H9 (cell line): ENCODE data around the gene CMSS1. TPM values are rescaled to one million over a fixed set of nuclear protein-coding genes. Genes with fewer than 3 reads are reported as not detected.

Experiments used
- DNase-seq: peaks from one replicate; pipeline ENCODE4 v3.0.0-alpha.2; 2017
- H2AFZ ChIP-seq: one replicate; pipeline ENCODE4 v1.6.1; 2013; ENCODE audit warnings: mild to moderate bottlenecking, low read length, control low read depth, moderate library complexity
- H2AK5ac ChIP-seq: 2 replicates; pipeline ENCODE4 v1.6.1; 2013; ENCODE audit warnings: low read length, control low read depth, mixed read lengths; ENCODE audit not compliant: insufficient read length
- H2BK120ac ChIP-seq: one replicate; pipeline ENCODE4 v1.6.1; 2013; ENCODE audit warnings: low read depth, mild to moderate bottlenecking, low read length, control low read depth, inconsistent platforms; ENCODE audit not compliant: poor library complexity, severe bottlenecking
- H2BK12ac ChIP-seq: 2 replicates; pipeline ENCODE4 v1.6.1; 2013; ENCODE audit warnings: low read length, control low read depth, mixed read lengths, low read depth; ENCODE audit not compliant: insufficient read length
- H2BK15ac ChIP-seq: 2 replicates; pipeline ENCODE4 v1.6.1; 2013; ENCODE audit warnings: low read depth, low read length, control low read depth
- H2BK20ac ChIP-seq: one replicate; pipeline ENCODE4 v1.6.1; 2013; ENCODE audit warnings: low read depth, mild to moderate bottlenecking, low read length, control low read depth, inconsistent platforms; ENCODE audit not compliant: poor library complexity, severe bottlenecking
- H2BK5ac ChIP-seq: 2 replicates; pipeline ENCODE4 v1.6.1; 2013; ENCODE audit warnings: low read length, control low read depth, mixed read lengths; ENCODE audit not compliant: insufficient read length
- H3K14ac ChIP-seq: 2 replicates; pipeline ENCODE4 v1.6.1; 2013; ENCODE audit warnings: low read length, control low read depth; ENCODE audit not compliant: insufficient read depth
- H3K18ac ChIP-seq: 2 replicates; pipeline ENCODE4 v1.6.1; 2013; ENCODE audit warnings: low read depth, mild to moderate bottlenecking, mixed read lengths, low read length, control low read depth; ENCODE audit not compliant: insufficient read length
- H3K23ac ChIP-seq: 2 replicates; pipeline ENCODE4 v1.6.1; 2013; ENCODE audit warnings: low read length, control low read depth, mixed read lengths, low read depth; ENCODE audit not compliant: insufficient read length
- H3K23me2 ChIP-seq: 2 replicates; pipeline ENCODE4 v1.6.1; 2013; ENCODE audit warnings: low read depth, mild to moderate bottlenecking, mixed read lengths, low read length, control low read depth; ENCODE audit not compliant: insufficient read length, poor library complexity, severe bottlenecking
- H3K27ac ChIP-seq: 2 replicates; pipeline ENCODE4 v1.5.1; 2013; ENCODE audit warnings: low read length, control low read depth, mixed read lengths, low read depth; ENCODE audit not compliant: insufficient read length
- H3K27me3 ChIP-seq: 2 replicates; pipeline ENCODE4 v1.6.1; 2013; ENCODE audit warnings: low read length, control low read depth, inconsistent platforms; ENCODE audit not compliant: insufficient read depth
- H3K4ac ChIP-seq: 2 replicates; pipeline ENCODE4 v1.6.1; 2013; ENCODE audit warnings: low read depth, mild to moderate bottlenecking, control low read depth, inconsistent platforms, low read length, moderate library complexity
- H3K4me1 ChIP-seq: 2 replicates; pipeline ENCODE4 v1.6.1; 2013; ENCODE audit warnings: low read length, control low read depth, inconsistent platforms; ENCODE audit not compliant: insufficient read depth
- H3K4me2 ChIP-seq: 2 replicates; pipeline ENCODE4 v1.6.1; 2013; ENCODE audit warnings: low read length, control low read depth, mixed read lengths; ENCODE audit not compliant: insufficient read length, insufficient read depth
- H3K56ac ChIP-seq: 2 replicates; pipeline ENCODE4 v1.6.1; 2013; ENCODE audit warnings: low read depth, mild to moderate bottlenecking, mixed read lengths, low read length, control low read depth; ENCODE audit not compliant: insufficient read length
- H3K79me1 ChIP-seq: 2 replicates; pipeline ENCODE4 v1.6.1; 2013; ENCODE audit warnings: low read depth, mild to moderate bottlenecking, moderate library complexity, low read length, control low read depth, inconsistent platforms; ENCODE audit not compliant: insufficient read depth, poor library complexity, severe bottlenecking
- H3K79me2 ChIP-seq: 2 replicates; pipeline ENCODE4 v1.6.1; 2013; ENCODE audit warnings: low read length, control low read depth, inconsistent platforms; ENCODE audit not compliant: insufficient read depth
- H3K9ac ChIP-seq: 2 replicates; pipeline ENCODE4 v1.6.1; 2013; ENCODE audit warnings: low read length, control low read depth, mixed read lengths; ENCODE audit not compliant: insufficient read length; ENCODE audit errors: extremely low read depth
- H3K9me3 ChIP-seq: one replicate; pipeline ENCODE4 v1.6.1; 2013; ENCODE audit warnings: low read depth, low read length, inconsistent platforms; ENCODE audit not compliant: control insufficient read depth
- H3T11ph ChIP-seq: one replicate; pipeline ENCODE4 v1.6.1; 2013; ENCODE audit warnings: mild to moderate bottlenecking, low read length, control low read depth, inconsistent platforms
- H4K20me1 ChIP-seq: one replicate; pipeline ENCODE4 v1.6.1; 2013; ENCODE audit not compliant: control insufficient read depth, insufficient read length, insufficient read depth
- H4K5ac ChIP-seq: 2 replicates; pipeline ENCODE4 v1.6.1; 2013; ENCODE audit warnings: low read depth, mild to moderate bottlenecking, mixed read lengths, low read length, control low read depth; ENCODE audit not compliant: insufficient read length
- H4K8ac ChIP-seq: replicated peaks from 2 replicates; pipeline ENCODE4 v1.6.1; 2013; ENCODE audit warnings: low read length, control low read depth, mixed read lengths, low read depth; ENCODE audit not compliant: insufficient read length
- H4K91ac ChIP-seq: 2 replicates; pipeline ENCODE4 v1.6.1; 2013; ENCODE audit warnings: low read depth, mild to moderate bottlenecking, moderate library complexity, mixed read lengths, low read length, control low read depth; ENCODE audit not compliant: insufficient read length
- H3K27ac Mint-ChIP-seq, 3 experiments: 2 replicates in 2 of 3; 3 replicates in 1 of 3; pipeline ENCODE4 v1.8.0; 2020 to 2021; ENCODE audit warnings: mixed read lengths in 3 of 3, mild to moderate bottlenecking in 1 of 3, moderate library complexity in 1 of 3
- H3K27me3 Mint-ChIP-seq: 2 replicates; pipeline ENCODE4 v1.8.0; 2021; ENCODE audit warnings: low read depth, mild to moderate bottlenecking, moderate library complexity, mixed read lengths
- H3K36me3 Mint-ChIP-seq, 3 experiments: 2 replicates in 2 of 3; 3 replicates in 1 of 3; pipeline ENCODE4 v1.8.0; 2020 to 2021; ENCODE audit warnings: low read depth in 3 of 3, mixed read lengths in 3 of 3; ENCODE audit not compliant: insufficient read depth in 1 of 3
- H3K4me1 Mint-ChIP-seq, 2 experiments: 2 replicates each; pipeline ENCODE4 v1.8.0; 2020; ENCODE audit warnings: mixed read lengths in 2 of 2
- H3K4me3 Mint-ChIP-seq, 2 experiments: 2 replicates in 1 of 2; 3 replicates in 1 of 2; pipeline ENCODE4 v1.8.0; 2020 to 2021; ENCODE audit warnings: mild to moderate bottlenecking in 2 of 2, mixed read lengths in 2 of 2, moderate library complexity in 1 of 2
- H3K9me3 Mint-ChIP-seq, 2 experiments: 2 replicates in 1 of 2; 3 replicates in 1 of 2; pipeline ENCODE4 v1.8.0; 2020; ENCODE audit warnings: mild to moderate bottlenecking in 2 of 2, mixed read lengths in 2 of 2, moderate library complexity in 1 of 2
- CTCF ChIP-seq: fragments of 200-600 bp; sonication (generic); conservative IDR thresholded peaks from 3 replicates; pipeline ENCODE4 v1.8.0; 2021; ENCODE audit warnings: antibody characterized with exemption, mild to moderate bottlenecking
- WGBS: extraction: QIAGEN DNeasy Blood & Tissue Kit; methylation state at CpG from one replicate; pipeline ENCODE4 v1.1.7; 2013; ENCODE audit warnings: missing lambda C conversion rate, low lambda C conversion rate, mixed read lengths; ENCODE audit not compliant: insufficient read length; ENCODE audit errors: extremely low coverage; 5-methylcytosine and 5-hydroxymethylcytosine counted together
- total RNA-seq: library from RNA; stranded (reverse); gene quantifications from 2 replicates; pipeline ENCODE4 v1.2.1, GENCODE V29; 2021

CMSS1 gene
- total RNA-seq, 1 experiment from 2014 or later, result 61.8 TPM

GRCh38 chr3:100045696-100046095 is 228.0 kb downstream of the CMSS1 start:
- no peaks in the 10 kb centered on the region for H3K79me2 ChIP-seq
- H2BK20ac ChIP-seq, result no peak overlapping the region
- no peak overlapping the region for H3T11ph ChIP-seq
- no peak overlapping the region for H2BK12ac ChIP-seq
- no peak overlapping the region for H3K4ac ChIP-seq
- no peaks in the 10 kb centered on the region for H3K9me3 ChIP-seq
- Mint-ChIP-seq H3K9me3 (no peaks in the 10 kb centered on the region), H3K4me1 (peaks cover 17 to 23% of the 10 kb centered on the region in 2 experiments), H3K27ac (peak overlapping the region in 2 of 3 experiments; percentile 13 to 38; a peak in 2 of 7 replicates), H3K4me3 (no peak overlapping the region), H3K27me3 (no peaks in the 10 kb centered on the region), H3K36me3 (no peaks in the 10 kb centered on the region)
- no peaks in the 10 kb centered on the region for H4K20me1 ChIP-seq
- no peak overlapping the region for H2BK15ac ChIP-seq
- no peak overlapping the region for H3K23ac ChIP-seq
- no peak for DNase-seq
- H2BK120ac ChIP-seq, result no peak overlapping the region
- no peak overlapping the region for H3K9ac ChIP-seq
- no peak overlapping the region for H3K27ac ChIP-seq
- H2AK5ac ChIP-seq, result no peak overlapping the region
- no peak overlapping the region for H4K5ac ChIP-seq
- no peak overlapping the region for H4K8ac ChIP-seq
- H3K18ac ChIP-seq, result no peak overlapping the region
- WGBS, result no CpG with 5 or more reads among the region's 3 CpGs
- H2BK5ac ChIP-seq, result no peak overlapping the region
- no peak for TF ChIP-seq CTCF
- H3K23me2 ChIP-seq, result no peaks in the 10 kb centered on the region
- H4K91ac ChIP-seq, result no peak overlapping the region
- no peak overlapping the region for H3K14ac ChIP-seq
- no peak overlapping the region for H2AFZ ChIP-seq
- no peaks in the 10 kb centered on the region for H3K79me1 ChIP-seq
- H3K56ac ChIP-seq, result no peak overlapping the region
- peaks cover 2% of the 10 kb centered on the region; the same call in 1 of the 2 replicates for H3K4me1 ChIP-seq
- H3K4me2 ChIP-seq, result no peak overlapping the region
- H3K27me3 ChIP-seq, result no peaks in the 10 kb centered on the region
